ENCODE measurements around the gene EMC1. TPM values are rescaled to one million over a fixed set of nuclear protein-coding genes. Genes with fewer than 3 reads are reported as not detected.

EMC1 gene
- polyA plus RNA-seq, 1 donor (not counting 4 experiments of a cell fraction or from before 2014, with no cell fraction given), result 28.6 TPM

DNA sequence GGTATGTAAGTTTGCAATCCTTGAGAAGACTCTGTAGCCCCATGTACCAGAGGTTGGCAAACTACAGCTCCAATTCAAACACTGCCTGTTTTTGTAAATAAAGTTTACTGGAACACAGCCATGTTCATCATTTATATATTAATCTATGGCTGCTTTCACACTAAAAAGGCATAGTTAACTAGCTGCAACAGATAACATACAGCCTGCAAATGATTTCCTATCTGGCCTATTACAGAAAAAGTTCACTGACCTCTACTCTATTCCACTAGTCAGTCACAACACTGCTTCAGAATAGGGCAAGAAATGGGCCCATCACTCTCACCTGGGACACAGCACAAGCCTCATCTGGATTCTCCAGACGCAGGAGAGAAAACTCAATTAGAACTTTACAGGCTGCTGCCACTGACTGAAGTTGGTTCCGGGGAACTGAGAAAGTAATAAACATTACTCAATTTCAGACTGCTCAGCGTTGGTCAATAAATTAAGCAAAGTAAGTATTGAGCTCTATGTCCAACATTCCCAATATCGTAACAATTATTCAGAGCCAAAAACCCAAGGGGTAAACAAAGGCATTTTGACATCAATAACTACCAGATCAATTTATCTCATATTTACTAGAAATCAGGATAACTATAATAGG is 51.9 kb downstream of the EMC1 start:
- H2AFZ ChIP-seq (ENCODE audit: control insufficient read depth, low read length), result no peak overlapping the region
- peaks cover 13% of the 10 kb centered on the region for H3K4me1 ChIP-seq (ENCODE audit: control insufficient read depth, extremely low read depth, insufficient read depth, low read length)
- FAIRE-seq, result no peak
- no peak overlapping the region for H3K27ac ChIP-seq (ENCODE audit: control insufficient read depth, insufficient read depth, low read length)
- no peak for DNase-seq (ENCODE audit: low read depth, low spot score)
- H3K9ac ChIP-seq (ENCODE audit: control insufficient read depth, extremely low read depth, insufficient read depth, low read length), result no peak overlapping the region
- no peaks in the 10 kb centered on the region for H3K9me3 ChIP-seq (ENCODE audit: control insufficient read depth, low read depth, low read length)
- peaks cover 7% of the 10 kb centered on the region for H4K20me1 ChIP-seq (ENCODE audit: control insufficient read depth, extremely low read depth, insufficient read depth, low read length)
- no peaks in the 10 kb centered on the region for H3K27me3 ChIP-seq (ENCODE audit: control insufficient read depth, extremely low read depth, insufficient read depth, low read length)
- no peak overlapping the region for H3K4me3 ChIP-seq (ENCODE audit: control insufficient read depth in 2 of 3, extremely low read depth in 1 of 3, insufficient read depth in 2 of 3, low read depth in 1 of 3, low read length in 3 of 3)
- H3K79me2 ChIP-seq (ENCODE audit: control insufficient read depth, insufficient read depth, low read length), result peaks cover 42% of the 10 kb centered on the region
- TF ChIP-seq, protein P1, sequence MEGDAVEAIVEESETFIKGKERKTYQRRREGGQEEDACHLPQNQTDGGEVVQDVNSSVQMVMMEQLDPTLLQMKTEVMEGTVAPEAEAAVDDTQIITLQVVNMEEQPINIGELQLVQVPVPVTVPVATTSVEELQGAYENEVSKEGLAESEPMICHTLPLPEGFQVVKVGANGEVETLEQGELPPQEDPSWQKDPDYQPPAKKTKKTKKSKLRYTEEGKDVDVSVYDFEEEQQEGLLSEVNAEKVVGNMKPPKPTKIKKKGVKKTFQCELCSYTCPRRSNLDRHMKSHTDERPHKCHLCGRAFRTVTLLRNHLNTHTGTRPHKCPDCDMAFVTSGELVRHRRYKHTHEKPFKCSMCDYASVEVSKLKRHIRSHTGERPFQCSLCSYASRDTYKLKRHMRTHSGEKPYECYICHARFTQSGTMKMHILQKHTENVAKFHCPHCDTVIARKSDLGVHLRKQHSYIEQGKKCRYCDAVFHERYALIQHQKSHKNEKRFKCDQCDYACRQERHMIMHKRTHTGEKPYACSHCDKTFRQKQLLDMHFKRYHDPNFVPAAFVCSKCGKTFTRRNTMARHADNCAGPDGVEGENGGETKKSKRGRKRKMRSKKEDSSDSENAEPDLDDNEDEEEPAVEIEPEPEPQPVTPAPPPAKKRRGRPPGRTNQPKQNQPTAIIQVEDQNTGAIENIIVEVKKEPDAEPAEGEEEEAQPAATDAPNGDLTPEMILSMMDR (optimal IDR thresholded peaks at IDR 0.05 in 1 of 3, IDR thresholded peaks at IDR 0.05 in 1 of 3, conservative IDR thresholded peaks at IDR 0.05 in 1 of 3; ENCODE audit: extremely low read depth in 1 of 3, insufficient read depth in 2 of 3, low read length in 3 of 3), result no peak
- TF ChIP-seq EZH2 (IDR thresholded peaks at IDR 0.05; ENCODE audit: low read length), result no peak
- H3K9me1 ChIP-seq (ENCODE audit: control insufficient read depth, extremely low read depth, insufficient read depth, low read length), result no peaks in the 10 kb centered on the region
- H3K4me2 ChIP-seq (ENCODE audit: control insufficient read depth, extremely low read depth, insufficient read depth, low read depth, low read length), result no peak overlapping the region
- peaks cover 25 to 34% of the 10 kb centered on the region in 2 experiments for H3K36me3 ChIP-seq (ENCODE audit: control insufficient read depth in 2 of 2, extremely low read depth in 1 of 2, insufficient read depth in 2 of 2, low read length in 2 of 2)
- dilution Hi-C loops (cut with MboI; ENCODE audit: extremely low pct_ligation_motif_present, low sequenced_read_pairs), result no loop called here

- peaks cover 38% of the 10 kb centered on the region for H3K79me2 ChIP-seq (ENCODE audit: control insufficient read depth, insufficient read depth, low read length)
- peaks cover 25 to 38% of the 10 kb centered on the region in 2 experiments for H3K36me3 ChIP-seq (ENCODE audit: control insufficient read depth in 2 of 2, extremely low read depth in 1 of 2, insufficient read depth in 2 of 2, low read length in 2 of 2)
- dilution Hi-C loops (cut with MboI; ENCODE audit: extremely low pct_ligation_motif_present, low sequenced_read_pairs), result no loop called here
These were observed 52.5 kb downstream of the EMC1 start for GRCh38 chr1:19198820-19199219.

More at GRCh38 chr1:19198820-19199219, 52.5 kb downstream of the EMC1 start:
- Histone ChIP-seq H3K9me1 (ENCODE audit: control insufficient read depth, extremely low read depth, insufficient read depth, low read length) (no peaks in the 10 kb centered on the region), H3K9ac (ENCODE audit: control insufficient read depth, extremely low read depth, insufficient read depth, low read length) (no peak overlapping the region), H3K4me3 (ENCODE audit: control insufficient read depth in 2 of 3, extremely low read depth in 1 of 3, insufficient read depth in 2 of 3, low read depth in 1 of 3, low read length in 3 of 3) (no peak overlapping the region), H3K9me3 (ENCODE audit: control insufficient read depth, low read depth, low read length) (no peaks in the 10 kb centered on the region), H4K20me1 (ENCODE audit: control insufficient read depth, extremely low read depth, insufficient read depth, low read length) (peaks cover 7% of the 10 kb centered on the region), H2AFZ (ENCODE audit: control insufficient read depth, low read length) (no peak overlapping the region), H3K27ac (ENCODE audit: control insufficient read depth, insufficient read depth, low read length) (no peak overlapping the region), H3K4me1 (ENCODE audit: control insufficient read depth, extremely low read depth, insufficient read depth, low read length) (peaks cover 9% of the 10 kb centered on the region), H3K27me3 (ENCODE audit: control insufficient read depth, extremely low read depth, insufficient read depth, low read length) (no peaks in the 10 kb centered on the region), H3K4me2 (ENCODE audit: control insufficient read depth, extremely low read depth, insufficient read depth, low read depth, low read length) (no peak overlapping the region)
- TF ChIP-seq, protein P1 (optimal IDR thresholded peaks at IDR 0.05 in 1 of 3, IDR thresholded peaks at IDR 0.05 in 1 of 3, conservative IDR thresholded peaks at IDR 0.05 in 1 of 3; ENCODE audit: extremely low read depth in 1 of 3, insufficient read depth in 2 of 3, low read length in 3 of 3), result no peak
- FAIRE-seq (no peak), DNase-seq (ENCODE audit: low read depth, low spot score) (no peak)

Data from keratinocyte (primary cell).